Small intestine (tissue), 7 donors: ENCODE measurements around the gene ISYNA1. TPM values are rescaled to one million over a fixed set of nuclear protein-coding genes. Genes with fewer than 3 reads are reported as not detected.
"Not testable (repeated sequence)": the region's sequence is repeated elsewhere in the genome, so short reads cannot be mapped to it uniquely, and the experiment has no call there.

Experiments used
- DNase-seq, 2 donors: peaks; one replicate each; pipeline versions ENCODE4 v3.0.0 to v3.0.0-alpha.2; 2013
- FAIRE-seq: peaks from 2 replicates; lab custom pipeline; 2012; peaks lifted over from hg19 to GRCh38; lab: Jason Lieb, UNC
- H3K27ac ChIP-seq, 3 donors: one replicate each; pipeline ENCODE4 v1.5.1; 2013; ENCODE audit warnings: low read length in 2 of 3, mild to moderate bottlenecking in 2 of 3, control low read depth in 1 of 3, inconsistent platforms in 1 of 3, low read depth in 1 of 3, moderate library complexity in 1 of 3
- H3K27me3 ChIP-seq, 3 donors: one replicate each; pipeline ENCODE4 v1.6.1; 2013; ENCODE audit warnings: low read length in 3 of 3, inconsistent platforms in 1 of 3; ENCODE audit not compliant: control insufficient read depth in 3 of 3, insufficient read depth in 3 of 3
- H3K36me3 ChIP-seq, 3 donors: one replicate each; pipeline ENCODE4 v1.6.1; 2013; ENCODE audit warnings: low read length in 3 of 3, inconsistent platforms in 1 of 3, low read depth in 1 of 3, mild to moderate bottlenecking in 1 of 3, moderate library complexity in 1 of 3; ENCODE audit not compliant: control insufficient read depth in 3 of 3, insufficient read depth in 2 of 3
- H3K4me1 ChIP-seq, 3 donors: one replicate each; pipeline ENCODE4 v1.6.1; 2013; ENCODE audit warnings: low read length in 2 of 3, inconsistent platforms in 1 of 3, low read depth in 1 of 3, mild to moderate bottlenecking in 1 of 3, moderate library complexity in 1 of 3; ENCODE audit not compliant: control insufficient read depth in 3 of 3, insufficient read depth in 2 of 3
- H3K4me3 ChIP-seq, 3 donors: one replicate each; pipeline ENCODE4 v1.5.1; 2013; ENCODE audit warnings: low read length in 3 of 3, control low read depth in 1 of 3, inconsistent platforms in 1 of 3, low read depth in 1 of 3, mild to moderate bottlenecking in 1 of 3, moderate library complexity in 1 of 3
- H3K9me3 ChIP-seq, 2 donors: one replicate each; pipeline ENCODE4 v1.6.1; 2013; ENCODE audit warnings: low read depth in 1 of 2, low read length in 1 of 2; ENCODE audit not compliant: control insufficient read depth in 2 of 2, insufficient read depth in 1 of 2
- WGBS, 3 donors: extraction: QIAGEN DNeasy Blood & Tissue Kit; methylation state at CpG; one replicate each; pipeline ENCODE4 v1.1.7; 2013; 5-methylcytosine and 5-hydroxymethylcytosine counted together
- polyA plus RNA-seq, 4 donors: library from polyadenylated mRNA; stranded (reverse) in 3 of 4; unstranded in 1 of 4; fragments of 200-250 nt in 3 of 4; fragments of 120-200 nt in 1 of 4; gene quantifications; one replicate each; pipeline versions ENCODE4 v1.2.1 to v1.2.3, GENCODE V29; 2013
- donor health status: healthy with polysubstance abuse.
- donor health status: control.
- donor health status: control.
- donor health status: Bipolar disorder and iron deficiency.
- donor health status: healthy.

Gene ISYNA1
- polyA plus RNA-seq, 4 donors: 4.5 to 72.1 (median 9.3) TPM

- WGBS, 3 donors: 72 to 78% (median 76%) methylated on average over 15 to 16 of the region's 16 CpGs
- peaks cover 0 to 43% (median 7%) of the 10 kb centered on the region in 3 donors for H3K4me1 ChIP-seq
- no peak overlapping the region for H3K27ac ChIP-seq
- DNase-seq: no peak
- no peaks in the 10 kb centered on the region for H3K9me3 ChIP-seq
- peaks cover 0 to 6% (median 0%) of the 10 kb centered on the region in 3 donors for H3K36me3 ChIP-seq
- H3K27me3 ChIP-seq: no peaks in the 10 kb centered on the region
- FAIRE-seq: no peak
- H3K4me3 ChIP-seq: no peak overlapping the region
Measured at GRCh38 chr19:18412610-18413239, 25.2 kb downstream of the ISYNA1 start.

- Histone ChIP-seq H3K27me3 (no peaks in the 10 kb centered on the region), H3K27ac (no peak overlapping the region), H3K9me3 (no peaks in the 10 kb centered on the region), H3K4me1 (peaks cover 0 to 19% (median 0%) of the 10 kb centered on the region in 3 donors), H3K36me3 (peaks cover 0 to 2% (median 0%) of the 10 kb centered on the region in 3 donors), H3K4me3 (no peak overlapping the region)
- DNase-seq: peak; percentile 53 to 67
- FAIRE-seq: no peak
- WGBS, 3 donors: 30 to 56% (median 31%) methylated on average over 10 of the region's 10 CpGs
Measured at GRCh38 chr19:18408053-18408476, 29.9 kb downstream of the ISYNA1 start.

- H3K4me3 ChIP-seq: no peak overlapping the region
- no peaks in the 10 kb centered on the region for H3K27me3 ChIP-seq
- DNase-seq (no peak), FAIRE-seq (no peak)
- no peak overlapping the region for H3K27ac ChIP-seq
- no peaks in the 10 kb centered on the region for H3K9me3 ChIP-seq
- peaks cover 0 to 32% (median 0%) of the 10 kb centered on the region in 3 donors for H3K4me1 ChIP-seq
- peaks cover 0 to 2% (median 0%) of the 10 kb centered on the region in 3 donors for H3K36me3 ChIP-seq
- 92 to 94% (median 92%) methylated on average over 9 of the region's 9 CpGs for WGBS, 3 donors
Measured at GRCh38 chr19:18406749-18407148, 31.2 kb downstream of the ISYNA1 start.

GRCh38 chr19:18405754-18406153 is 32.2 kb downstream of the ISYNA1 start:
- not testable (repeated sequence) for H3K27ac ChIP-seq, H3K9me3 ChIP-seq, DNase-seq, FAIRE-seq, H3K27me3 ChIP-seq, H3K4me3 ChIP-seq, H3K36me3 ChIP-seq
- H3K4me1 ChIP-seq: peaks cover 0 to 37% (median 0%) of the 10 kb centered on the region in 3 donors
- 84 to 87% (median 86%) methylated on average over 10 to 11 of the region's 11 CpGs for WGBS, 3 donors

- not testable (repeated sequence) for FAIRE-seq, H3K9me3 ChIP-seq, H3K27me3 ChIP-seq, H3K36me3 ChIP-seq
- DNase-seq: peak in 1 of 2 donors; percentile 60
- peak overlapping the region in 1 of 3 donors; percentile 18 for H3K4me3 ChIP-seq
- WGBS, 3 donors: 53 to 75% (median 67%) methylated on average over 18 of the region's 18 CpGs
- H3K4me1 ChIP-seq: peaks cover 0 to 34% (median 0%) of the 10 kb centered on the region in 3 donors
- peak overlapping the region in 2 of 3 donors; percentile 44 to 90 for H3K27ac ChIP-seq
Measured at GRCh38 chr19:18402455-18403248, 35.3 kb downstream of the ISYNA1 start.

GRCh38 chr19:18401580-18402112 is 36.3 kb downstream of the ISYNA1 start:
- 26 to 37% (median 32%) methylated on average over 7 of the region's 7 CpGs for WGBS, 3 donors
- no peak for FAIRE-seq
- Histone ChIP-seq H3K27ac (peak overlapping the region in 2 of 3 donors; percentile 55 to 90), H3K4me1 (peaks cover 0 to 42% (median 0%) of the 10 kb centered on the region in 3 donors), H3K4me3 (peak overlapping the region in 1 of 3 donors; percentile 18), H3K36me3 (peaks cover 0 to 2% (median 0%) of the 10 kb centered on the region in 3 donors), H3K27me3 (no peaks in the 10 kb centered on the region), H3K9me3 (peaks cover 0 to 2% of the 10 kb centered on the region in 2 donors)
- peak; percentile 75 to 93 for DNase-seq

- DNase-seq (peak in 1 of 2 donors; percentile 79), FAIRE-seq (no peak)
- Histone ChIP-seq H3K9me3 (peaks cover 0 to 2% of the 10 kb centered on the region in 2 donors), H3K36me3 (no peaks in the 10 kb centered on the region), H3K27me3 (no peaks in the 10 kb centered on the region), H3K4me3 (no peak overlapping the region), H3K27ac (no peak overlapping the region), H3K4me1 (peaks cover 0 to 39% (median 0%) of the 10 kb centered on the region in 3 donors)
- 21 to 43% (median 25%) methylated on average over 6 of the region's 6 CpGs for WGBS, 3 donors
Measured at GRCh38 chr19:18399008-18399407, 38.9 kb downstream of the ISYNA1 start.
